Spleen (tissue), 11 donors: ENCODE measurements around the gene FGF8. TPM values are rescaled to one million over a fixed set of nuclear protein-coding genes. Genes with fewer than 3 reads are reported as not detected.

Source experiments
- DNase-seq: peaks from one replicate; pipeline ENCODE4 v3.0.0-alpha.2; 2020
- H3K27ac ChIP-seq, 8 donors: fragments of 200-600 bp; sonication (generic) in 7 of 8; 1 replicate in 4 of 8; 2 replicates in 4 of 8; pipeline versions ENCODE4 v1.5.0 to v1.8.0; 2016 to 2021; ENCODE audit warnings: inconsistent platforms in 4 of 8, mild to moderate bottlenecking in 4 of 8, moderate library complexity in 1 of 8
- H3K27me3 ChIP-seq, 7 donors: fragments of 200-600 bp; sonication (generic) in 6 of 7; replicated peaks in 1 of 7; 1 replicate in 4 of 7; 2 replicates in 3 of 7; pipeline versions ENCODE4 v1.5.0 to v1.8.0; 2016 to 2021; ENCODE audit warnings: inconsistent platforms in 3 of 7, mild to moderate bottlenecking in 1 of 7
- H3K36me3 ChIP-seq, 6 donors: fragments of 200-600 bp; sonication (generic) in 5 of 6; 1 replicate in 4 of 6; 2 replicates in 2 of 6; pipeline versions ENCODE4 v1.5.0 to v1.8.0; 2016 to 2021; ENCODE audit warnings: inconsistent platforms in 2 of 6
- H3K4me1 ChIP-seq, 6 donors: fragments of 200-600 bp; sonication (generic) in 5 of 6; 1 replicate in 3 of 6; 2 replicates in 3 of 6; pipeline versions ENCODE4 v1.5.0 to v1.8.0; 2016 to 2021; ENCODE audit warnings: inconsistent platforms in 3 of 6
- H3K4me3 ChIP-seq, 8 donors: fragments of 200-600 bp; sonication (generic) in 7 of 8; 1 replicate in 4 of 8; 2 replicates in 4 of 8; pipeline versions ENCODE4 v1.5.0 to v1.8.0; 2016 to 2021; ENCODE audit warnings: inconsistent platforms in 4 of 8, mild to moderate bottlenecking in 4 of 8, moderate library complexity in 2 of 8
- H3K9me3 ChIP-seq, 8 donors: fragments of 200-600 bp; sonication (generic) in 7 of 8; 1 replicate in 4 of 8; 2 replicates in 4 of 8; pipeline versions ENCODE4 v1.5.0 to v1.8.0; 2016 to 2021; ENCODE audit warnings: inconsistent platforms in 4 of 8
- POLR2A ChIP-seq, 3 donors: fragments of 450-650 bp; IDR thresholded peaks; one replicate each; pipeline ENCODE4 v1.5.1; 2017; ENCODE audit warnings: antibody characterized with exemption in 3 of 3, mild to moderate bottlenecking in 1 of 3
- POLR2AphosphoS5 ChIP-seq, 3 donors: sonication (generic); formaldehyde crosslinking; IDR thresholded peaks; one replicate each; pipeline ENCODE4 v1.5.1; 2017; ENCODE audit warnings: antibody characterized with exemption in 3 of 3
- WGBS, 5 donors: extraction: QIAGEN DNeasy Blood & Tissue Kit in 3 of 5; methylation state at CpG; one replicate each; pipeline versions ENCODE4 v1.1.5 to v1.1.7; 2013 to 2018; 5-methylcytosine and 5-hydroxymethylcytosine counted together
- intact Hi-C: fragments of 100-400 bp; cut with DNase I; formaldehyde crosslinking; loops from one replicate; pipeline ENCODE4 v1.15.0; 2023; ENCODE audit warnings: low total_unique reads
- polyA plus RNA-seq, 3 donors: library from polyadenylated mRNA; stranded (reverse); fragments of 200-250 nt; gene quantifications; one replicate each; pipeline ENCODE4 v1.2.1, GENCODE V29; 2013
- total RNA-seq, 7 donors: library from RNA; depleted of rRNA in 3 of 7; stranded (reverse); fragments of >200 nt in 3 of 7; fragmentation: NEBNext Ultra II Directional in 4 of 7; extraction: Animal tissue kit (Norgen Biotek cat#: 25700) in 4 of 7; gene quantifications; one replicate each; pipeline versions ENCODE4 v1.1.0 to v1.2.1, GENCODE V29; 2016 to 2021
- TF ChIP-seq, protein P1 (sequence below), 11 experiments: fragments of 200-600 bp in 7 of 11; fragments of 450-650 bp in 4 of 11; sonication (generic) in 4 of 11; IDR thresholded peaks in 8 of 11; conservative IDR thresholded peaks in 3 of 11; 1 replicate in 7 of 11; 2 replicates in 4 of 11; pipeline versions ENCODE4 v1.4.0 to v1.8.0; 2016 to 2021; ENCODE audit warnings: antibody characterized with exemption in 11 of 11, inconsistent platforms in 4 of 11, mild to moderate bottlenecking in 1 of 11
- donor health status: healthy with polysubstance abuse.
- donor health status: DM: no; HTN: no; CAD: no; lungs with moderate emphysema.
- donor health status: DM: no; HTN: no; CAD: no.
- donor health status: Bipolar disorder and iron deficiency.
- donor health status: healthy.
- donor health status: DM: no; HTN: no; CAD: no.
- donor health status: DM: yes; HTN: yes; CAD: no.

FGF8 gene
- total and polyA plus RNA-seq, 10 donors, result 0.11 TPM; not detected in 8

GRCh38 chr10:101818119-101818871 lies 42.4 kb upstream of the FGF8 start, which contains the start of gene OGA:
Gene OGA (minus strand): TSS chr10:101818444. CDS start chr10:101818022, 422 bp downstream.
- intact Hi-C loops, result no loop called here
- TF ChIP-seq POLR2AphosphoS5 (IDR thresholded peaks at IDR 0.05) (peak; percentile 99), POLR2A (IDR thresholded peaks at IDR 0.05) (peak; percentile 70 to 96 (median 94))
- TF ChIP-seq, protein P1, sequence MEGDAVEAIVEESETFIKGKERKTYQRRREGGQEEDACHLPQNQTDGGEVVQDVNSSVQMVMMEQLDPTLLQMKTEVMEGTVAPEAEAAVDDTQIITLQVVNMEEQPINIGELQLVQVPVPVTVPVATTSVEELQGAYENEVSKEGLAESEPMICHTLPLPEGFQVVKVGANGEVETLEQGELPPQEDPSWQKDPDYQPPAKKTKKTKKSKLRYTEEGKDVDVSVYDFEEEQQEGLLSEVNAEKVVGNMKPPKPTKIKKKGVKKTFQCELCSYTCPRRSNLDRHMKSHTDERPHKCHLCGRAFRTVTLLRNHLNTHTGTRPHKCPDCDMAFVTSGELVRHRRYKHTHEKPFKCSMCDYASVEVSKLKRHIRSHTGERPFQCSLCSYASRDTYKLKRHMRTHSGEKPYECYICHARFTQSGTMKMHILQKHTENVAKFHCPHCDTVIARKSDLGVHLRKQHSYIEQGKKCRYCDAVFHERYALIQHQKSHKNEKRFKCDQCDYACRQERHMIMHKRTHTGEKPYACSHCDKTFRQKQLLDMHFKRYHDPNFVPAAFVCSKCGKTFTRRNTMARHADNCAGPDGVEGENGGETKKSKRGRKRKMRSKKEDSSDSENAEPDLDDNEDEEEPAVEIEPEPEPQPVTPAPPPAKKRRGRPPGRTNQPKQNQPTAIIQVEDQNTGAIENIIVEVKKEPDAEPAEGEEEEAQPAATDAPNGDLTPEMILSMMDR (IDR thresholded peaks at IDR 0.05 in 8 of 11, conservative IDR thresholded peaks at IDR 0.05 in 3 of 11), result peak in 2 of 11 experiments; percentile 16 to 18
- no peaks in the 10 kb centered on the region for H3K9me3 ChIP-seq
- WGBS, 5 donors, result 1% methylated on average over 29 to 47 of the region's 47 CpGs
- H3K36me3 ChIP-seq, result peaks cover 0 to 5% (median 0%) of the 10 kb centered on the region in 6 donors
- no peaks in the 10 kb centered on the region for H3K27me3 ChIP-seq
- H3K4me1 ChIP-seq, result peaks cover 15 to 56% (median 36%) of the 10 kb centered on the region in 6 donors
- peak within 1 kb of the TSS; percentile 95 to 99 (median 97) for H3K27ac ChIP-seq
- DNase-seq, result peak; percentile 99
- peak within 1 kb of the TSS; percentile 91 to 100 (median 99) for H3K4me3 ChIP-seq

DNA sequence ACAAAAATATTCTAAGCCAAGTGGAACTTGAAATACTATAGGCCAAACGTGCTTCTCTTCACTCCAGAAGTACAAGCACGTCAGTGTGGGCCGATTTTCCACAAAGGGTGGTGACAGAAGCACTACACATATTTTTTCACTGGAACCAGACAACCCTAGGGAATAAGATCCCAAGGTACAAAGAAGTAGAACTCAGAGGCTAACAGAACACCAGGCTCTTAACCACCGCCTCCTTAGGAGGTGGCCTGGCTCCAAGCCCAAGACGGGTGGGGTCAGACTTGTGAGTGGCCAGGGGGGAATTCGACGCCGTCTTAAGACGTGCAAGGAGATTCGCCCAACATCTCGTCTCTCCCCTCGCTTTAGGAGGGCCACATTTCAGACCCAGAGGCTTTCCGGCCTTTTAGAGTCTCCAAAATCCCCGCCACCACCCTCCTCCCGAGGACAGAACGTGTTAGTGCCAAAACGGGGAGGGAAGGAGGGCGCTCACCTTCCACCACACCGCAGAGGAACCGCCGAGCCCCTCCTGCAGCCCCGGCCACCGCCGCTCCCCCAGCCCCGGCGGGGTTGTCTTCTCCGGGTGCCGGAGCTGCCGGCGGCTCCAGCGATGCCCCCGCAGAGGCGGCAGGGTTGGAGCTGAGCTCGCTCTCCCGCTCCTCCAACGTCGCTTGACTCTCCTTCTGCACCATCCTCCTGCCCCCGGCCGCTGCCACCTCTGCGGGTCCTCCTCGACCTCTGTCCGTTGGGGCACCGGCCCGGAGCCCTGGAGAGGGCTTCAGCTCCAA lies 41.6 kb upstream of the FGF8 start:
- Histone ChIP-seq H3K27ac (peak overlapping the region; percentile 95 to 99 (median 97)), H3K27me3 (no peaks in the 10 kb centered on the region), H3K9me3 (no peaks in the 10 kb centered on the region), H3K36me3 (peaks cover 0 to 13% (median 6%) of the 10 kb centered on the region in 6 donors), H3K4me1 (peaks cover 19 to 63% (median 44%) of the 10 kb centered on the region in 6 donors), H3K4me3 (peak overlapping the region; percentile 91 to 100 (median 99))
- 0 to 1% (median 0%) methylated on average over 30 to 44 of the region's 44 CpGs for WGBS, 5 donors
- TF ChIP-seq, protein P1 (IDR thresholded peaks at IDR 0.05 in 8 of 11, conservative IDR thresholded peaks at IDR 0.05 in 3 of 11), result no peak
- TF ChIP-seq POLR2AphosphoS5 (IDR thresholded peaks at IDR 0.05), result peak in 2 of 3 donors; percentile 20 to 42
- peak; percentile 93 for DNase-seq
- intact Hi-C loops, result no loop called here

DNA sequence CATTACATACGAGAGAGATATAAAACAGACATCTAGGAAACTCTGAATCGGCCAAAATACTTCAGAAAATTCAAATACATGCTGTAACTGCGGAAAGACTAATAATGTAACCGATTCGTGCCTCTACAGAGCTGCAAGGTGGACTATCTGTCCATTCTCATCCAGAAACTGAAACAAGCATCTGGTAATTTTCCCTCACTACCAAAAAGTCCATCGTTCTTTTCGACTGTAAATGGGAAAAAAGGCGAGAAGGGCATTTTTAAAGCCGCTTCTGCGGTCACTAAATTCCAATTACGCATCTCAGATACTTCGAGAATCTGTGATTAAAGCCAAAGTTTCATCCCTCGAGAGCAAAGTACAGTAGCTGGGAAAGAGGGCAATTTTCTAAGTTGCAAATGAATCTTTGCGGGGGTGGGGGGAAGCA lies 41.0 kb upstream of the FGF8 start:
- no peaks in the 10 kb centered on the region for H3K27me3 ChIP-seq
- H3K4me1 ChIP-seq, result peaks cover 23 to 69% (median 50%) of the 10 kb centered on the region in 6 donors
- H3K27ac ChIP-seq, result peak overlapping the region; percentile 95 to 99 (median 97)
- intact Hi-C loops, result no loop called here
- peak overlapping the region; percentile 91 to 100 (median 99) for H3K4me3 ChIP-seq
- WGBS, 5 donors, result 0 to 2% (median 1%) methylated on average over 14 of the region's 14 CpGs
- peaks cover 5 to 19% (median 12%) of the 10 kb centered on the region in 6 donors for H3K36me3 ChIP-seq
- TF ChIP-seq POLR2AphosphoS5 (IDR thresholded peaks at IDR 0.05) (no peak), POLR2A (IDR thresholded peaks at IDR 0.05) (no peak)
- TF ChIP-seq, protein P1 (IDR thresholded peaks at IDR 0.05 in 8 of 11, conservative IDR thresholded peaks at IDR 0.05 in 3 of 11), result no peak
- no peak for DNase-seq
- no peaks in the 10 kb centered on the region for H3K9me3 ChIP-seq
